ENCODE measurements around the gene A3GALT2. TPM values are rescaled to one million over a fixed set of nuclear protein-coding genes. Genes with fewer than 3 reads are reported as not detected.

A3GALT2 gene
- total RNA-seq (2021; ENCODE audit: unreplicated experiment) (not detected), Bru-seq, nascent RNA (percentile 36 among the genes with signal in this experiment), BruChase-seq, experiment 1, labeled RNA remaining after a 2-hour chase (percentile 31 among the genes with signal in this experiment), BruChase-seq, experiment 2, labeled RNA remaining after a 6-hour chase (percentile 24 among the genes with signal in this experiment)
- not detected for polyA plus RNA-seq (2012; ENCODE audit: insufficient read length)
- long read RNA-seq: 0 reads

DNA sequence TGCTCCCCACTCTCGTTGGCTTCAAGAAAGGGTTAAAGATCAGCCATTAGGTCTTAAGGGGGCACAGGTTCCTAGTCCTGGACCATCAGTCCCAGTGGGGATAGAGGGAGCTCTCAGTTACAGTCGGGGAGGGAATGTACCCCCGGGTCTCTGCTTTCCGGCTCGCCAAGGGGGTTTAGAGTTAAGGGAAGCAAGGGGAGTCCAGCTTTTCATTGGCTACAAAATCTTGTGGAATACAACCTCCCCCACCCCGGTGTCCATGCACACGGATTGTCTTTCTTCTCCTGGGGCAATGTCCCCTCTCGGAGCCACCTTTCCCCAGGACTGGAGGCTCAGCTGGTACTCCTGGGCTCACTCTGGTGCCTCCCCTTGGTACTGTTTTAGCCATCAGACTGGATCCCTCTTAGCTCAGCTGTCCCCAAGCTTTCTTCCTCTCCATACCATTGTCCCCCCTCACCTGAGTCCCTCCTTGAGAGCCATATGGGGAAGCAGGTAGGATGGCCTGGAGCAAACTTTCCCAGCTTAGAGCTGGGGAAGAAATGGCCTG lies at the start of gene A3GALT2:
Gene A3GALT2, minus strand, starts transcription at position 480 of the 547 bp plus-strand sequence. Its CDS starts 0 bp downstream, at position 480.
- CTCF ChIA-PET: interaction anchor here (1.3 kb wide), 1 partner anchor 25 kb away, joined by 3 read pairs; no protein-coding TSS in a partner anchor

DNA sequence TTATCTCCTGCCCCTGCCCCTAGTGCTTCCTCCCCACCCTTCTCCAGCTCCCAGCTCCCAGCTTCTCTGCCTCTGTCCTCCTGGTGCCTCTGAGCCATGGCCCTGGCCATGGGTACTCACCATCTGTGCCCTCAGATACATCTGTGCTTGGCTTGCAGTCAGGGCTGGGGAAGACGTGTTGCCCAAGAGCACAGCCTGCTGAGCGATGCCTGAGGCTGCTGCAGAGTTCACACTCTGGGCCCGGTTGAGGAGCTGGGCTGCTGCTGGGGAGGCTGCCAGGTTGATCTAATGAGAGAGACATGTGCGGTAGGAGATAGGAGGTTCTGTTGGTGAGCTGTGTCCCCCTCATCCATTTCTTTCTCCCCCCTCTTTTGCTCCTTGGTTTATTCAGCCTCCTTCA lies 49.4 kb upstream of the A3GALT2 start:
- H3K36me3 ChIP-seq (ENCODE audit: control insufficient read depth, insufficient read depth, low read length): no peaks in the 10 kb centered on the region
- TF ChIP-seq TCF7L2 (IDR thresholded peaks at IDR 0.05; ENCODE audit: low read depth, low read length) (no peak), POLR2AphosphoS5 (IDR thresholded peaks at IDR 0.05; ENCODE audit: low read depth, low read length) (no peak), SIN3A (IDR thresholded peaks at IDR 0.05; ENCODE audit: borderline replicate concordance, insufficient read depth, low read depth, low read length) (no peak)
- TF ChIP-seq, protein P1, sequence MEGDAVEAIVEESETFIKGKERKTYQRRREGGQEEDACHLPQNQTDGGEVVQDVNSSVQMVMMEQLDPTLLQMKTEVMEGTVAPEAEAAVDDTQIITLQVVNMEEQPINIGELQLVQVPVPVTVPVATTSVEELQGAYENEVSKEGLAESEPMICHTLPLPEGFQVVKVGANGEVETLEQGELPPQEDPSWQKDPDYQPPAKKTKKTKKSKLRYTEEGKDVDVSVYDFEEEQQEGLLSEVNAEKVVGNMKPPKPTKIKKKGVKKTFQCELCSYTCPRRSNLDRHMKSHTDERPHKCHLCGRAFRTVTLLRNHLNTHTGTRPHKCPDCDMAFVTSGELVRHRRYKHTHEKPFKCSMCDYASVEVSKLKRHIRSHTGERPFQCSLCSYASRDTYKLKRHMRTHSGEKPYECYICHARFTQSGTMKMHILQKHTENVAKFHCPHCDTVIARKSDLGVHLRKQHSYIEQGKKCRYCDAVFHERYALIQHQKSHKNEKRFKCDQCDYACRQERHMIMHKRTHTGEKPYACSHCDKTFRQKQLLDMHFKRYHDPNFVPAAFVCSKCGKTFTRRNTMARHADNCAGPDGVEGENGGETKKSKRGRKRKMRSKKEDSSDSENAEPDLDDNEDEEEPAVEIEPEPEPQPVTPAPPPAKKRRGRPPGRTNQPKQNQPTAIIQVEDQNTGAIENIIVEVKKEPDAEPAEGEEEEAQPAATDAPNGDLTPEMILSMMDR (IDR thresholded peaks at IDR 0.05): no peak
- TF ChIP-seq, protein P2, sequence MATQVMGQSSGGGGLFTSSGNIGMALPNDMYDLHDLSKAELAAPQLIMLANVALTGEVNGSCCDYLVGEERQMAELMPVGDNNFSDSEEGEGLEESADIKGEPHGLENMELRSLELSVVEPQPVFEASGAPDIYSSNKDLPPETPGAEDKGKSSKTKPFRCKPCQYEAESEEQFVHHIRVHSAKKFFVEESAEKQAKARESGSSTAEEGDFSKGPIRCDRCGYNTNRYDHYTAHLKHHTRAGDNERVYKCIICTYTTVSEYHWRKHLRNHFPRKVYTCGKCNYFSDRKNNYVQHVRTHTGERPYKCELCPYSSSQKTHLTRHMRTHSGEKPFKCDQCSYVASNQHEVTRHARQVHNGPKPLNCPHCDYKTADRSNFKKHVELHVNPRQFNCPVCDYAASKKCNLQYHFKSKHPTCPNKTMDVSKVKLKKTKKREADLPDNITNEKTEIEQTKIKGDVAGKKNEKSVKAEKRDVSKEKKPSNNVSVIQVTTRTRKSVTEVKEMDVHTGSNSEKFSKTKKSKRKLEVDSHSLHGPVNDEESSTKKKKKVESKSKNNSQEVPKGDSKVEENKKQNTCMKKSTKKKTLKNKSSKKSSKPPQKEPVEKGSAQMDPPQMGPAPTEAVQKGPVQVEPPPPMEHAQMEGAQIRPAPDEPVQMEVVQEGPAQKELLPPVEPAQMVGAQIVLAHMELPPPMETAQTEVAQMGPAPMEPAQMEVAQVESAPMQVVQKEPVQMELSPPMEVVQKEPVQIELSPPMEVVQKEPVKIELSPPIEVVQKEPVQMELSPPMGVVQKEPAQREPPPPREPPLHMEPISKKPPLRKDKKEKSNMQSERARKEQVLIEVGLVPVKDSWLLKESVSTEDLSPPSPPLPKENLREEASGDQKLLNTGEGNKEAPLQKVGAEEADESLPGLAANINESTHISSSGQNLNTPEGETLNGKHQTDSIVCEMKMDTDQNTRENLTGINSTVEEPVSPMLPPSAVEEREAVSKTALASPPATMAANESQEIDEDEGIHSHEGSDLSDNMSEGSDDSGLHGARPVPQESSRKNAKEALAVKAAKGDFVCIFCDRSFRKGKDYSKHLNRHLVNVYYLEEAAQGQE (IDR thresholded peaks at IDR 0.05; ENCODE audit: insufficient read depth in 1 of 2, low read depth in 2 of 2, low read length in 1 of 2): no peak
- no peaks in the 10 kb centered on the region for H3K27me3 ChIP-seq (ENCODE audit: control insufficient read depth, insufficient read depth, low read length)
- peaks cover 9% of the 10 kb centered on the region for H3K4me1 ChIP-seq (ENCODE audit: control insufficient read depth, insufficient read depth, low read length)
- CTCF ChIA-PET: interaction anchor here (1.0 kb wide), 1 partner anchor 75 kb away, joined by 3 read pairs; no protein-coding TSS in a partner anchor
- no TSS peak for BruUV-seq (replicated peaks)
- intact Hi-C loops (cut with micrococcal nuclease; ENCODE audit: unreplicated experiment) (no loop called here), in situ Hi-C loops (cut with HindIII; ENCODE audit: low pct_unique_long_range_greater_than_20kb, low sequenced_read_pairs) (no loop called here)
- H3K9me3 ChIP-seq (ENCODE audit: control insufficient read depth, insufficient read depth, low read depth, low read length): no peaks in the 10 kb centered on the region
- no peak overlapping the region for H3K27ac ChIP-seq (ENCODE audit: low read length)
- H3K4me3 ChIP-seq (ENCODE audit: low read depth in 2 of 2, low read length in 2 of 2): no peak overlapping the region
- no peak for DNase-seq (ENCODE audit: low read depth, low spot score)
- no peak for ATAC-seq
- POLR2A ChIA-PET: no interaction called here

More for the DNA sequence above, at the start of gene A3GALT2:
- in situ Hi-C loops (cut with HindIII; ENCODE audit: low pct_unique_long_range_greater_than_20kb, low sequenced_read_pairs) (no loop called here), intact Hi-C loops (cut with micrococcal nuclease; ENCODE audit: unreplicated experiment) (no loop called here)
- no peak for DNase-seq (ENCODE audit: low read depth, low spot score)
- POLR2A ChIA-PET: no interaction called here
- no peak within 1 kb of the TSS for H3K4me3 ChIP-seq (ENCODE audit: low read depth in 2 of 2, low read length in 2 of 2)
- H3K36me3 ChIP-seq (ENCODE audit: control insufficient read depth, insufficient read depth, low read length): peaks cover 8% of the 10 kb centered on the region
- BruUV-seq (replicated peaks): no TSS peak
- no peaks in the 10 kb centered on the region for H3K27me3 ChIP-seq (ENCODE audit: control insufficient read depth, insufficient read depth, low read length)
- H3K4me1 ChIP-seq (ENCODE audit: control insufficient read depth, insufficient read depth, low read length): peaks cover 5% of the 10 kb centered on the region; the same call in 1 of the 2 replicates
- H3K9me3 ChIP-seq (ENCODE audit: control insufficient read depth, insufficient read depth, low read depth, low read length): no peaks in the 10 kb centered on the region
- TF ChIP-seq, protein P1 (IDR thresholded peaks at IDR 0.05): no peak
- TF ChIP-seq POLR2AphosphoS5 (IDR thresholded peaks at IDR 0.05; ENCODE audit: low read depth, low read length) (0 out of 2 replicates have a peak, but pooled peaks have one; percentile 19), TCF7L2 (IDR thresholded peaks at IDR 0.05; ENCODE audit: low read depth, low read length) (no peak), SIN3A (IDR thresholded peaks at IDR 0.05; ENCODE audit: borderline replicate concordance, insufficient read depth, low read depth, low read length) (no peak)
- TF ChIP-seq, protein P2 (IDR thresholded peaks at IDR 0.05; ENCODE audit: insufficient read depth in 1 of 2, low read depth in 2 of 2, low read length in 1 of 2): no peak
- H3K27ac ChIP-seq (ENCODE audit: low read length): no peak within 1 kb of the TSS
- ATAC-seq: peak; percentile 27
